D721Med (cell line): ENCODE data around the gene RDM1.

ENCODE experiments used
- DNase-seq: peaks from one replicate; pipeline ENCODE4 v3.0.0; 2011; ENCODE audit warnings: low spot score; ENCODE audit not compliant: insufficient read length
- FAIRE-seq: peaks from 2 replicates; lab custom pipeline; 2011; peaks lifted over from hg19 to GRCh38; lab: Jason Lieb, UNC
- TF ChIP-seq, protein P1 (sequence below): IDR thresholded peaks from 2 replicates; pipeline ENCODE4 v1.5.1; 2012; ENCODE audit warnings: mild to moderate bottlenecking, control low read depth; ENCODE audit not compliant: insufficient read depth; ENCODE audit errors: missing control alignments

RDM1 gene

DNA sequence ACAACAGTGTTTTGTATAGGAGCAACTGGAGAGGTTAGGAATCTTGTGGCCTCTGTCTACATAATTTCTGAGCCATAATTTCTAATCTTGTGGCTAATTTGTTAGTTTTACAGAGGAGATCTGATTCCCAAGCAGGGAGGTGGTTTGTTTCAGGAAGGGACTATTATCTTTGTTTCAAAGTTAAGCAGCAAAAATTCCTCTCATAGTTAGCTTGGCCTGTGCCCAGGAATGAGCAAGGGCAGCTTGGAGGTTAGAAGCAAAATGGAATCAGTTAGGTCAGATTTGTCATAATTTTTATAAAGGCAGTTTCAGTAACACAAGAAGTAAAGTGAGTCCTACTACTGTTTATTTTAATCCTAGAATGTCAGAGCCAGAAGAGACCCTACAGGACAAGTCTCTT is 2.0 kb upstream of the RDM1 start:
- FAIRE-seq (no peak), DNase-seq (no peak)
- TF ChIP-seq, protein P1, sequence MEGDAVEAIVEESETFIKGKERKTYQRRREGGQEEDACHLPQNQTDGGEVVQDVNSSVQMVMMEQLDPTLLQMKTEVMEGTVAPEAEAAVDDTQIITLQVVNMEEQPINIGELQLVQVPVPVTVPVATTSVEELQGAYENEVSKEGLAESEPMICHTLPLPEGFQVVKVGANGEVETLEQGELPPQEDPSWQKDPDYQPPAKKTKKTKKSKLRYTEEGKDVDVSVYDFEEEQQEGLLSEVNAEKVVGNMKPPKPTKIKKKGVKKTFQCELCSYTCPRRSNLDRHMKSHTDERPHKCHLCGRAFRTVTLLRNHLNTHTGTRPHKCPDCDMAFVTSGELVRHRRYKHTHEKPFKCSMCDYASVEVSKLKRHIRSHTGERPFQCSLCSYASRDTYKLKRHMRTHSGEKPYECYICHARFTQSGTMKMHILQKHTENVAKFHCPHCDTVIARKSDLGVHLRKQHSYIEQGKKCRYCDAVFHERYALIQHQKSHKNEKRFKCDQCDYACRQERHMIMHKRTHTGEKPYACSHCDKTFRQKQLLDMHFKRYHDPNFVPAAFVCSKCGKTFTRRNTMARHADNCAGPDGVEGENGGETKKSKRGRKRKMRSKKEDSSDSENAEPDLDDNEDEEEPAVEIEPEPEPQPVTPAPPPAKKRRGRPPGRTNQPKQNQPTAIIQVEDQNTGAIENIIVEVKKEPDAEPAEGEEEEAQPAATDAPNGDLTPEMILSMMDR, result no peak

- FAIRE-seq, result no peak
- TF ChIP-seq, protein P1, result no peak
- DNase-seq, result no peak
Measured at GRCh38 chr17:35931794-35932425, 1.3 kb upstream of the RDM1 start.

- no peak for FAIRE-seq
- TF ChIP-seq, protein P1, result no peak
- DNase-seq, result no peak
Measured at GRCh38 chr17:35927714-35928113, 2.9 kb downstream of the RDM1 start.

- FAIRE-seq, result no peak
Measured at GRCh38 chr17:35923609-35924114, 6.9 kb downstream of the RDM1 start.

DNA sequence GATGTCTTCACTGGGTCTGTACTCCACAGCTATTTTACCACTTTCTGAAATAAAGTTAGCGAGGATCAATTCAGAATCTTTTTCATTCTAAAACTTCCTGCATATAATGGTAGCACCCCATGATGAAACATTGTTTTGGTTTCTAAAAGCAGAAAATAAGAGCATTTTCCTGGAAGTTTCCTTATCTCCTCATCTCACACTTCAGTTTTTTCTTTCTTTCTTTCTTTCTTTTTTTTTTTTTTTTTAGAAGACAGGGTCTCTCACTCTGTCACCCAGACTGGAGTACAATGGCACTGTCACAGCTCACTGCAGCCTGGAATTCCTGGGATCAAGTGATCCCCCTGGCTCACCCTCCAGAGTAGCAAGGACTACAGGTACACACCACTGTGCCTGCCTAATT is 10.3 kb downstream of the RDM1 start:
- TF ChIP-seq, protein P1, result no peak

More at GRCh38 chr17:35923609-35924114, 6.9 kb downstream of the RDM1 start:
- no peak for DNase-seq
- TF ChIP-seq, protein P1, result no peak

GRCh38 chr17:35918665-35919064 is 11.9 kb downstream of the RDM1 start:
- DNase-seq (no peak), FAIRE-seq (no peak)
- TF ChIP-seq, protein P1, result no peak

More for the DNA sequence above, 10.3 kb downstream of the RDM1 start:
- FAIRE-seq, result no peak
- DNase-seq, result no peak

GRCh38 chr17:35917519-35918213 is 12.9 kb downstream of the RDM1 start:
- FAIRE-seq, result no peak
- TF ChIP-seq, protein P1, result no peak
- DNase-seq, result no peak
